HCT116 (cell line): ENCODE data around the gene TSR1. TPM values are rescaled to one million over a fixed set of nuclear protein-coding genes. Genes with fewer than 3 reads are reported as not detected.

Experiments
- ATAC-seq: fragments of 200-7000 bp; cut with Tn5 transposase; 2 replicates; pipeline ENCODE4 v1.9.1; 2020; ENCODE audit warnings: mild to moderate bottlenecking, moderate library complexity
- Bru-seq: library from RNA; stranded (reverse); fragments of 400-500 nt; gene quantifications from one replicate; lab custom pipeline; 2021; lab: Mats Ljungman, UMichigan
- BruChase-seq, 2 experiments: library from RNA; stranded (reverse); fragments of 400-500 nt; gene quantifications; one replicate each; lab custom pipeline; 2021; lab: Mats Ljungman, UMichigan
- BruUV-seq: library from RNA; stranded (reverse); fragments of 400-500 nt; replicated peaks from 2 replicates; lab custom pipeline; 2021; lab: Mats Ljungman, UMichigan
- CTCF ChIA-PET: fragments of 300-600 bp; sonication (Branson Sonifier 250); formaldehyde crosslinking; loops from one replicate; lab custom pipeline; 2021; ENCODE audit warnings: antibody characterized with exemption; lab: Charles Lee
- POLR2A ChIA-PET: fragments of 300-600, 350-600 bp; sonication (Branson Sonifier 250); formaldehyde crosslinking; loops from one replicate; lab custom pipeline; 2021; ENCODE audit warnings: antibody characterized with exemption; lab: Charles Lee
- RAD21 ChIA-PET, 2 experiments: fragments of 300-600 bp; sonication (Branson Sonifier 250); formaldehyde crosslinking; loops; one replicate each; lab custom pipeline; 2023; ENCODE audit warnings: low total read pairs in 2 of 2; ENCODE audit not compliant: uncharacterized antibody in 2 of 2, unreplicated experiment in 2 of 2, low non-redundant PET in 1 of 2; lab: Charles Lee
- DNase-seq: peaks from one replicate; pipeline ENCODE4 v3.0.0-alpha.2; 2010; ENCODE audit warnings: low read depth, low spot score
- H2AFZ ChIP-seq: fragments of 200-600 bp; shearing (Covaris generic), sonication (generic); 2 replicates; pipeline ENCODE4 v1.6.1; 2017; ENCODE audit warnings: low read depth, mixed run types, mixed read lengths, antibody characterized with exemption, low read length; ENCODE audit not compliant: poor library complexity, severe bottlenecking
- H3K27ac ChIP-seq: 2 replicates; pipeline ENCODE4 v1.5.1; 2012; ENCODE audit warnings: low read depth, low read length
- H3K27me3 ChIP-seq: fragments of 200-600 bp; sonication (generic); 2 replicates; pipeline ENCODE4 v1.6.1; 2016; ENCODE audit warnings: mixed run types, low read length, mixed read lengths; ENCODE audit not compliant: insufficient read depth
- H3K36me3 ChIP-seq, 2 experiments: fragments of 200-500 bp in 1 of 2; fragments of 200-600 bp in 1 of 2; sonication (Bioruptor generic) in 1 of 2; sonication (generic) in 1 of 2; 2 replicates each; pipeline versions ENCODE4 v1.5.1 to v1.6.1; 2014 to 2016; ENCODE audit warnings: low read length in 2 of 2, inconsistent platforms in 1 of 2, mixed read lengths in 1 of 2, mixed run types in 1 of 2; ENCODE audit not compliant: insufficient read depth in 2 of 2, control insufficient read depth in 1 of 2
- H3K4me1 ChIP-seq, 2 experiments: fragments of 200-600 bp in 1 of 2; sonication (generic) in 1 of 2; 2 replicates each; pipeline versions ENCODE4 v1.5.1 to v1.6.1; 2012 to 2017; ENCODE audit warnings: low read length in 2 of 2, inconsistent platforms in 1 of 2, mild to moderate bottlenecking in 1 of 2, mixed read lengths in 1 of 2, mixed run types in 1 of 2, moderate library complexity in 1 of 2; ENCODE audit not compliant: insufficient read depth in 2 of 2, control insufficient read depth in 1 of 2
- H3K4me2 ChIP-seq: fragments of 200-600 bp; sonication (generic); 2 replicates; pipeline ENCODE4 v1.6.1; 2017; ENCODE audit warnings: mixed run types, low read length, mixed read lengths
- H3K4me3 ChIP-seq, 2 experiments: fragments of 200-600 bp in 1 of 2; sonication (generic) in 1 of 2; replicated peaks in 1 of 2; 2 replicates each; pipeline ENCODE4 v1.5.1; 2011 to 2016; ENCODE audit warnings: low read length in 2 of 2, control low read depth in 1 of 2, low read depth in 1 of 2, mild to moderate bottlenecking in 1 of 2, mixed read lengths in 1 of 2, mixed run types in 1 of 2
- H3K79me2 ChIP-seq: fragments of 200-600 bp; sonication (generic); 2 replicates; pipeline ENCODE4 v1.6.1; 2017; ENCODE audit warnings: mild to moderate bottlenecking, mixed run types, low read length, moderate library complexity, mixed read lengths; ENCODE audit not compliant: insufficient read depth
- H3K9ac ChIP-seq: fragments of 200-600 bp; sonication (generic); 2 replicates; pipeline ENCODE4 v1.6.1; 2016; ENCODE audit warnings: low read length, mixed read lengths
- H3K9me2 ChIP-seq: fragments of 200-600 bp; sonication (generic), shearing (Covaris generic); 2 replicates; pipeline ENCODE4 v1.6.1; 2017; ENCODE audit warnings: mixed run types, mild to moderate bottlenecking, moderate library complexity; ENCODE audit not compliant: insufficient read depth
- H3K9me3 ChIP-seq, 2 experiments: fragments of 200-500 bp in 1 of 2; fragments of 200-600 bp in 1 of 2; sonication (Bioruptor generic) in 1 of 2; sonication (generic) in 1 of 2; 2 replicates each; pipeline ENCODE4 v1.6.1; 2014 to 2017; ENCODE audit warnings: low read length in 2 of 2, mixed read lengths in 2 of 2, inconsistent platforms in 1 of 2, low read depth in 1 of 2, mild to moderate bottlenecking in 1 of 2, mixed run types in 1 of 2, moderate library complexity in 1 of 2; ENCODE audit not compliant: control insufficient read depth in 1 of 2, insufficient read depth in 1 of 2
- H4K20me1 ChIP-seq: fragments of 200-600 bp; sonication (generic), shearing (Covaris generic); 2 replicates; pipeline ENCODE4 v1.6.1; 2017; ENCODE audit warnings: mixed run types, mild to moderate bottlenecking, moderate library complexity; ENCODE audit not compliant: insufficient read depth
- EGR1 ChIP-seq: IDR thresholded peaks from 2 replicates; pipeline ENCODE4 v1.6.1; 2012; ENCODE audit warnings: low read depth
- FOSL1 ChIP-seq: IDR thresholded peaks from 2 replicates; pipeline ENCODE4 v1.6.1; 2012; ENCODE audit warnings: low read depth
- POLR2A ChIP-seq: IDR thresholded peaks from 2 replicates; pipeline ENCODE4 v1.7.0; 2011; ENCODE audit warnings: borderline replicate concordance; ENCODE audit not compliant: insufficient read depth, insufficient read length; ENCODE audit errors: extremely low read depth
- POLR2AphosphoS5 ChIP-seq: IDR thresholded peaks from 2 replicates; pipeline ENCODE4 v1.6.1; 2011; ENCODE audit warnings: mild to moderate bottlenecking, low read depth, low read length, moderate library complexity
- SIN3A ChIP-seq: IDR thresholded peaks from 2 replicates; pipeline ENCODE4 v1.6.1; 2012; ENCODE audit warnings: low read depth
- SP1 ChIP-seq: IDR thresholded peaks from 2 replicates; pipeline ENCODE4 v1.6.1; 2012; ENCODE audit warnings: low read depth
- TCF7L2 ChIP-seq: IDR thresholded peaks from 2 replicates; pipeline ENCODE4 v1.7.0; 2011; ENCODE audit warnings: borderline replicate concordance, inconsistent platforms; ENCODE audit not compliant: insufficient read depth, insufficient read length; ENCODE audit errors: extremely low read depth
- YY1 ChIP-seq: IDR thresholded peaks from 2 replicates; pipeline ENCODE4 v1.6.1; 2011; ENCODE audit warnings: low read length, low read depth, moderate library complexity, mild to moderate bottlenecking; ENCODE audit not compliant: insufficient replicate concordance; ENCODE audit errors: extremely low read depth
- ZFX ChIP-seq: fragments of 450-650 bp; IDR thresholded peaks from 2 replicates; pipeline ENCODE4 v1.6.1; 2017
- intact Hi-C: fragments of 100-400 bp; cut with micrococcal nuclease; formaldehyde crosslinking; loops from 2 replicates; pipeline ENCODE4 v1.10.0; 2022
- long read RNA-seq: library from polyadenylated mRNA; unstranded; transcript quantifications from one replicate; pipeline ENCODE4 v2.0.0, GENCODE V29; 2021; ENCODE audit not compliant: unreplicated experiment
- polyA plus RNA-seq: library from polyadenylated mRNA; unstranded; fragments of >200 nt; gene quantifications from 2 replicates; pipeline ENCODE4 v1.2.1, GENCODE V29; 2012; ENCODE audit warnings: missing spikeins
- total RNA-seq: library from RNA; stranded (reverse); gene quantifications from one replicate; pipeline ENCODE4 v1.2.1, GENCODE V29; 2021; ENCODE audit not compliant: unreplicated experiment
- TF ChIP-seq, protein P1 (sequence below): IDR thresholded peaks from 2 replicates; pipeline ENCODE4 v1.6.1; 2011; ENCODE audit warnings: mild to moderate bottlenecking, low read length, moderate library complexity; ENCODE audit not compliant: insufficient replicate concordance; ENCODE audit errors: extremely low read depth
- TF ChIP-seq, protein P2 (sequence below): IDR thresholded peaks from 2 replicates; pipeline ENCODE4 v1.6.1; 2012; ENCODE audit warnings: low read depth
- TF ChIP-seq, protein P3 (sequence below): IDR thresholded peaks from 2 replicates; pipeline ENCODE4 v1.6.1; 2012

TSR1 gene
- total RNA-seq: 77.2 TPM
- 47.2 and 49.7 TPM in 2 replicates for polyA plus RNA-seq
- Bru-seq, nascent RNA: percentile 97 among the genes with signal in this experiment
- BruChase-seq, experiment 1, labeled RNA remaining after a 6-hour chase: percentile 97 among the genes with signal in this experiment
- BruChase-seq, experiment 2, labeled RNA remaining after a 2-hour chase: percentile 98 among the genes with signal in this experiment
- long read RNA-seq, full-length matches to known transcripts: 203 of 288 reads
- long read RNA-seq, partial matches to known transcripts: 40 of 288 reads
- long read RNA-seq, other reads (novel, unspliced or antisense): 45 of 288 reads

DNA sequence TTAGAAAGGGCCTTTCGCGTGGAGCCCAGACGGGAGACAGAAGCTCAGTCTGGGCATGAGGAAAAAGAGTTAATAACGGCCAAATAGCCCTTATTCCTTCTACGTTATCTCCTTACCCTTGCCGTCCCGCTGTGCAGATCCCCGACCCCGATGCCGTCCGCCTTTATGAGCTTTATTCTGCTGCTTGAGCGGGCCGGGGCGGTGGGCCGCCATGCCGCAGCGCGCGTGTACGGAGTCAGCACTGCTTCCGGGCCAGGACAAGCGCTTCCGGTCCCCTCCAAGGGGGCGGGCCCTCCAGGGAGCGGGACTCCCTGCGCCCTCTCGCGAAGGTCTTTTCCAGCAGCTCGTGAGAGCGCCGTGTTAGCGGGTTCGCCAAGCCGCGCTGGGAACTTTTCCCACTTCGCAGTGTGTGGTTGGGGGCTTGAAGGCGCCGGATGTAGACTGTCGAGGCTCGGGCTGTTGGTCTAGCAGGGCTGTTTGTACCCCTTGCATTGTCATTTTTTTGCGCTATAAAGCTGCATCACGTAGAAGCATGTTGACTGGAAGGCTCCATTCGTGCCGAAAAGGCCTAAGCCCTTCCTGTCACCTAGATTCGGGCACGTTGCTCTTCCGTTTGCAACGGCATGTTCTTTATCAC, at the start of gene TSR1:
TSS of gene TSR1 (minus strand) at position 243 of the 637 bp plus-strand sequence. CDS start at position 213, 30 bp downstream.
- H3K4me2 ChIP-seq: peak within 1 kb of the TSS; percentile 95
- DNase-seq: peak; percentile 74
- H2AFZ ChIP-seq: no peak within 1 kb of the TSS
- H3K4me3 ChIP-seq: peak within 1 kb of the TSS; percentile 82 to 99
- H3K9ac ChIP-seq: peak within 1 kb of the TSS; percentile 94
- peak; percentile 81 for ATAC-seq
- POLR2A ChIA-PET: interaction anchor here (0.9 to 1.5 kb wide), 10 partner anchors 10 to 71 kb away, joined by 3 to 6 read pairs (median 4); partner anchors contain the start of genes SMG6 and SRR
- H3K27me3 ChIP-seq: no peaks in the 10 kb centered on the region
- RAD21 ChIA-PET: interaction anchor here in 1 of 2 experiments (1.2 kb wide), 1 partner anchor 57 kb away, joined by 3 read pairs; no protein-coding TSS in a partner anchor
- CTCF ChIA-PET: interaction anchor here (0.6 to 1.3 kb wide), 7 partner anchors 16 to 278 kb away, joined by 3 to 6 read pairs (median 3); no protein-coding TSS in a partner anchor
- H3K9me2 ChIP-seq: no peaks in the 10 kb centered on the region
- intact Hi-C loops: loop anchor here (5.0 kb wide), 1 partner anchor 71 kb away; no protein-coding TSS in a partner anchor
- TF ChIP-seq POLR2A (peak; percentile 96), TCF7L2 (no peak), SIN3A (peak; percentile 79; the same call in 1 of the 2 replicates), EGR1 (peak; percentile 68; the same call in 1 of the 2 replicates), FOSL1 (no peak), SP1 (peak; percentile 55; the same call in 1 of the 2 replicates), POLR2AphosphoS5 (peak; percentile 94), ZFX (peak; percentile 76), YY1 (peak; percentile 94)
- TF ChIP-seq, protein P1, sequence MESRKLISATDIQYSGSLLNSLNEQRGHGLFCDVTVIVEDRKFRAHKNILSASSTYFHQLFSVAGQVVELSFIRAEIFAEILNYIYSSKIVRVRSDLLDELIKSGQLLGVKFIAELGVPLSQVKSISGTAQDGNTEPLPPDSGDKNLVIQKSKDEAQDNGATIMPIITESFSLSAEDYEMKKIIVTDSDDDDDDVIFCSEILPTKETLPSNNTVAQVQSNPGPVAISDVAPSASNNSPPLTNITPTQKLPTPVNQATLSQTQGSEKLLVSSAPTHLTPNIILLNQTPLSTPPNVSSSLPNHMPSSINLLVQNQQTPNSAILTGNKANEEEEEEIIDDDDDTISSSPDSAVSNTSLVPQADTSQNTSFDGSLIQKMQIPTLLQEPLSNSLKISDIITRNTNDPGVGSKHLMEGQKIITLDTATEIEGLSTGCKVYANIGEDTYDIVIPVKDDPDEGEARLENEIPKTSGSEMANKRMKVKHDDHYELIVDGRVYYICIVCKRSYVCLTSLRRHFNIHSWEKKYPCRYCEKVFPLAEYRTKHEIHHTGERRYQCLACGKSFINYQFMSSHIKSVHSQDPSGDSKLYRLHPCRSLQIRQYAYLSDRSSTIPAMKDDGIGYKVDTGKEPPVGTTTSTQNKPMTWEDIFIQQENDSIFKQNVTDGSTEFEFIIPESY: peak; percentile 76
- TF ChIP-seq, protein P2, sequence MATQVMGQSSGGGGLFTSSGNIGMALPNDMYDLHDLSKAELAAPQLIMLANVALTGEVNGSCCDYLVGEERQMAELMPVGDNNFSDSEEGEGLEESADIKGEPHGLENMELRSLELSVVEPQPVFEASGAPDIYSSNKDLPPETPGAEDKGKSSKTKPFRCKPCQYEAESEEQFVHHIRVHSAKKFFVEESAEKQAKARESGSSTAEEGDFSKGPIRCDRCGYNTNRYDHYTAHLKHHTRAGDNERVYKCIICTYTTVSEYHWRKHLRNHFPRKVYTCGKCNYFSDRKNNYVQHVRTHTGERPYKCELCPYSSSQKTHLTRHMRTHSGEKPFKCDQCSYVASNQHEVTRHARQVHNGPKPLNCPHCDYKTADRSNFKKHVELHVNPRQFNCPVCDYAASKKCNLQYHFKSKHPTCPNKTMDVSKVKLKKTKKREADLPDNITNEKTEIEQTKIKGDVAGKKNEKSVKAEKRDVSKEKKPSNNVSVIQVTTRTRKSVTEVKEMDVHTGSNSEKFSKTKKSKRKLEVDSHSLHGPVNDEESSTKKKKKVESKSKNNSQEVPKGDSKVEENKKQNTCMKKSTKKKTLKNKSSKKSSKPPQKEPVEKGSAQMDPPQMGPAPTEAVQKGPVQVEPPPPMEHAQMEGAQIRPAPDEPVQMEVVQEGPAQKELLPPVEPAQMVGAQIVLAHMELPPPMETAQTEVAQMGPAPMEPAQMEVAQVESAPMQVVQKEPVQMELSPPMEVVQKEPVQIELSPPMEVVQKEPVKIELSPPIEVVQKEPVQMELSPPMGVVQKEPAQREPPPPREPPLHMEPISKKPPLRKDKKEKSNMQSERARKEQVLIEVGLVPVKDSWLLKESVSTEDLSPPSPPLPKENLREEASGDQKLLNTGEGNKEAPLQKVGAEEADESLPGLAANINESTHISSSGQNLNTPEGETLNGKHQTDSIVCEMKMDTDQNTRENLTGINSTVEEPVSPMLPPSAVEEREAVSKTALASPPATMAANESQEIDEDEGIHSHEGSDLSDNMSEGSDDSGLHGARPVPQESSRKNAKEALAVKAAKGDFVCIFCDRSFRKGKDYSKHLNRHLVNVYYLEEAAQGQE: no peak
- TF ChIP-seq, protein P3, sequence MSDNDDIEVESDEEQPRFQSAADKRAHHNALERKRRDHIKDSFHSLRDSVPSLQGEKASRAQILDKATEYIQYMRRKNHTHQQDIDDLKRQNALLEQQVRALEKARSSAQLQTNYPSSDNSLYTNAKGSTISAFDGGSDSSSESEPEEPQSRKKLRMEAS: peak; percentile 97
- TF ChIP-seq, all 23 proteins: peak for 9
- H3K9me3 ChIP-seq: no peaks in the 10 kb centered on the region
- peaks cover 31 to 43% of the 10 kb centered on the region in 2 experiments for H3K36me3 ChIP-seq
- peak within 1 kb of the TSS; percentile 86 for H3K27ac ChIP-seq
- peaks cover 20% of the 10 kb centered on the region; the same call in 1 of the 2 replicates for H4K20me1 ChIP-seq
- peaks cover 2 to 29% of the 10 kb centered on the region in 2 experiments; a peak in 3 of 4 replicates for H3K4me1 ChIP-seq
- H3K79me2 ChIP-seq: peaks cover 70% of the 10 kb centered on the region
- no TSS peak for BruUV-seq
